Activated T-cell treated with anti-CD3 and anti-CD28 coated beads for 1 hour (primary cell): ENCODE measurements around the gene SORBS2.

Source experiments
- DNase-seq: peaks from one replicate; pipeline ENCODE4 v3.0.0-alpha.2; 2020; ENCODE audit warnings: low read depth

Gene SORBS2

GRCh38 chr4:185671066-185671465, 140.9 kb downstream of the SORBS2 start:
- DNase-seq: no peak

DNA sequence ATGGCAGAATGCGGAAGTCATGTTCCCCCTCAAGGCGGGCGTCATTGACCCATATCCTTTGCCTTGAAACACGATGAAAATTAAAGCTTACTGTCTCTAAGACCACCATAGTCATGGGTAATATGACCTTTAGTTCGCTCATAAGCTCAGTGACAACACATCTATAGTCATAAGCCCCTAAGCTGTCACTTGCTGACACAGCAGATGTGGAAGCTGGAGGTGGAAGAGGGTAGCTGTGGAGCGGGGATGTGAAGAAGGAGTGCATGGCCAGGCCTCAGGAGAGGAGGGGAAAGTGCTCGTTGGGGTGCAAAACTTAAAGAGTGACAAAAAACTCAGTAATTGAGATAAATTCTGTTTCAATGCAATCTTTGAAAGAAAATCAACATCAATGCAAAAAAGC, 142.7 kb downstream of the SORBS2 start:
- DNase-seq: no peak

DNA sequence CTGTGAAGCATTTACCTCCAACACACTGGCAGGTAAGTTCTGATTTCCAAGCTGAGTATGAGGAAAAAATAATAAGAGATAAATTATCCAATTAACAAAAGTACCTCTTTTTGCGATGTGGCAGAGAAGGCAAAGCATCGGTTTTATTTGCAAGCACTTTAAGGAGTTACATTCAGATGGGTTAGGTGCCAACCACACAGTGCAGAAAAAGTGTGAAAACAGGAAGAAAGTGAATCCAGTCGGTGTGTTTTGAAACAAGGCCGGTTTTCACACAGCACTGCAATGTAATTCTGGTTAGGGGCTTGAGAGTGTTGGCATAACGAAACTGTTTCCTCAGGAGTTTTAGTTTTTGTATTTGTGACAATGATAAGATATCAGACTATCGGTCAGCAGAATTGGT, 145.8 kb downstream of the SORBS2 start:
- no peak for DNase-seq

- no peak for DNase-seq
Observed at GRCh38 chr4:185665655-185666054, 146.3 kb downstream of the SORBS2 start.

DNA sequence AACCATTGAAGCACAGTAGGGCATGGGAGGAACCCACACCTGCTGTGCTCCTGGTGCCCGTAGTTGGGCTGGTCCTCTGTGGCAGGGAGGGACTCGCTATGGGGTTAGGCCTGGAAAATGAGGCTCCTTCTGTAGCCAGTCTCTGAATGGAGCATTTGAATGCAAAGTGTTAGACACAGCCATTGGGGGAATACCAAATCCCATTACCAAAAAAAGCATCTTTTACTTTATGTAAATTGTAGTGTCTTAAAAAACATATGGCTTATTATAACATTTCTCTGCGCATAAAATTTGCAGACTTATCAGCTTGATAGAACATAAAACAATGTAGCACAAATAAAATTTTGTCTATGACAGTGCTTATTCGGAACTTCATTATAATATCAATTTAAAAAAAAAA, 147.5 kb downstream of the SORBS2 start:
- DNase-seq: no peak

DNA sequence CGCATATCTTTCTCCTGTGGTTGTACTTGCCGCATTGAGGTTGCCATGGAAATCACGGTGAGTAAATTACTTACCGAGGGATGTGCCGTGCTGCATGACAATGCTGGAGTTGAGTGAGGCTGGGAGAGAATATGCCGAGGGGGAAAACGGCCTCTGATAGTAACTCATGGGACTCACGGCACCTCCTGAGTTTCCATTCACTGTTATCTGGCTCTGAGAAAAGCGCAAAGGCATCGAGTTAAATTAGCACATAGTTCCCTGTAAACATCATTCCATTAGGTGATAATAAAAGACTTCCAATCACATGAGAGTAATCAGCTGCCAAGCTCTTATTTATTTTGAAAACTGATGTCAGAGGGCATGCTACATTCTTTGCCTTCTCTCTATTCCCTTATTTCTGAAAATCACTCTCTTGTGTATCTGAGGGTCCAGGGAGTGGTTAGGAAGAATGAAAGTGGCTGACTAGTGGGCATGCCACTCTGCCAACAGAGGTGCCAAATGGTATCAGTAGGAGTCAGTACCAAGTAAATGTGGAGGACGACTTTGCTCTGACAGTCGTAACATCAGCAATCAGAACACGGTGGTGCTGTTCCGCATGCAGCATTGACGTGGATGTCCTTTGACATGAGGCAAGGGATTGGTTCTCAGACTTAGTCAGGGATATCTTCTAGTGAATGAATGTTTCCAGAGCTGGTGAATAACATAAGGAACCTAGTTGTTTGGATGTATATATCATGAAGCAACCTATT, 149.8 kb downstream of the SORBS2 start:
- no peak for DNase-seq

GRCh38 chr4:185660340-185660739, 151.7 kb downstream of the SORBS2 start:
- DNase-seq: no peak

DNA sequence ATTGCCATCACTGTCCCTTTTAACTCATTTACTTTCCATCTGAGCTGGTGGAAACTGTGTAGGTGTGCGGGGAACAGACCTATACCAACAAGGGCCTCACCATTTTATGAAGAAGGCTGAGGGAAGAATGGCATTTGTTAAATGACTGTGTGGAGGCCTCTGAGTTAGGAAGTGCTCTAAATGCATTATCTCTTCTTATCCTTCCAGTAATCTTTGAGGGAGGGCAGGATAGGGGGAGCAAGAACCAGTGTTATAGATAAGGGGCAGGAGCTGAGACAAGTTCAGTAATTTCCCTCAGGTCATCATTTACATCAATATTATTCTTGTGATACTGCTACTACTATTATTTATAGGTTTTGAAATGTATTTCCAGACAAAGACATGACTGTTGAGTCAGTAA, 154.3 kb downstream of the SORBS2 start:
- DNase-seq: no peak

GRCh38 chr4:185657183-185657582, 154.8 kb downstream of the SORBS2 start:
- no peak for DNase-seq

DNA sequence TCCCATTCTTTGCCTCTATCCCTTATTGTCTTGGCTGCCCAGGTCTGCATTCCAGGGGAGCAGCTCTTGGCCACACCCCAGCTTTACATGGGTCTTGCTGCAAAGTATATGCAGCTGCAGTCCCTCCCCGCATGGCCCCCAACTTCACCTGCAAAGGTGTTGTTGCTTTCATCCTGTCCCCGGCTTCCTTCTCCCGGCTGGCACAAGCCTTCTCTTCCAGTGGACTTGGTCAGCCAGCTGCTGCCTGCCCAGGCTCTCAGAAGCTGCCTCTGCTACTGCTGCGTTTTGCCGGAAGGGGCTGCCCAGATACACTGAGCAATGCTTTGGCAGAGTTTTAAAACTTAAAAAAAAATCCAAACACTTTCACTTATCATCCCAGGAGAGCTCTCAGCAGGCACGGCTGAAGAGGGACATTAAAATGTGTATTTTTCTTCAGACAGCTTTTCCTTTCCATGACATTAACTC, 155.5 kb downstream of the SORBS2 start:
- DNase-seq: no peak

- no peak for DNase-seq
Observed at GRCh38 chr4:185654965-185655554, 156.9 kb downstream of the SORBS2 start.

- DNase-seq: no peak
Observed at GRCh38 chr4:185654311-185654710, 157.7 kb downstream of the SORBS2 start.

DNA sequence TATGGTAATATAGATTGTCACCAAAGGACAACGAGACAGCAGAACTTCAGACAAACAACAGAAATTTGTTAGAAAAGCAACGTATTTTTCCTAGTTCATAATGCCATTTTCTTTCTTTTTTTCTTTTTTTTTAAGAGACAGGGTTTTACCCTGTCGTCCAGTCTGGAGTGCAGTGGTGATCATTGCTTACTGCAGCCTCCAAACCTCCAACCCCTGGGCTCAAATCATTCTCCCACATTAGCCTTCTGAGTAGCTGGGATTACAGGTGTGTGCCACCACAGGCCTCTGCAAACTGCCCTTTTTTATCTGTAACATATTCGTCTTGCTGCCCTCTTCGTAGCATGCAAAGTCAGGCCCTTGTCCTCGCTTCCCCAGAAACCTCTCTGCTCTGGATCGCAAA, 160.1 kb downstream of the SORBS2 start:
- no peak for DNase-seq

DNA sequence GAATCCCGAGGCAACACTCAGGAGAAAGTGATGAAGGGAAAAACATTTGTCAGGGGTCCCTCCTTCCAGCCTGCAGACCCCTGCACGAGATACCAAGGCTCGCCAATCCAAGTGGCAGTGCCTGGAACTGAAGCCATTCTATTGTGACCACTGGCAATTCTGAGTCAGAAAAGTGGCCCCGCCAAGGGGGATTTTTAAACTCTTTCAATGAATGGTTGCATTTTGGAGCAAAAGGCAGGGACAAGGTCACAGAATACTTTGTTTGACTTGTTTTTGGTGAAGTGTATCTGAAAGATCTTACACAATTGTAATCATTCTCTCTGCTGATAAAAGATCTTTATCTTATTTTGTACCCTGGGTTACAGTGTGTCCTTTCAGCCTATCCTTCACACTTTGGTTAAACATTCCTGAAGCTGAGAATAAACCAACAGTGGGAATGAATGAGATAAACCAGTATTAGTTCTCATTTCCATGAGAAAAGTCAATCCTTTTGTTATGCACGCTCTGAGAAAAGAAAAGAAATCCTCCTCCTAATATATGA, 160.8 kb downstream of the SORBS2 start:
- no peak for DNase-seq

- DNase-seq: no peak
Observed at GRCh38 chr4:185648631-185649030, 163.4 kb downstream of the SORBS2 start.

GRCh38 chr4:185645403-185645802, 166.6 kb downstream of the SORBS2 start:
- DNase-seq: no peak

GRCh38 chr4:185644408-185644807, 167.6 kb downstream of the SORBS2 start:
- DNase-seq: no peak

DNA sequence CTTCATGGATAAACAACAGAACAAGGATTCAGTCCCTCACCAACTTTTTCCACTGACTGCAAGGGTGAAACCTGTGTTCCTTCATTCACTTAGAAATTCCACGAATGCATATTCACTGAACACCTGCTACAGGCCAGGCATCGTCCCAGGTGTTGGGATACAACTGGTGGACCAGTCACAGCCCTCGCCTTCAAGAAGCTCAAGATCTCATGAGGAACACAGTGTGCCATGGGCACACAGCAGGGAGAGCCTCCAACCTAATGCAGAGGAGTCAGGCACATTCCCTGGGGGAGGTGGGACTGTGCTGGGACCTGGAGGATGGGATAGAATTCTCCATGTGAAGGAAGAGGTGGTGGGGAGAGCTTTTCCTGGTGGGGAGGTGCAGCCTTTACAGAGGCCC, 169.1 kb downstream of the SORBS2 start:
- no peak for DNase-seq

GRCh38 chr4:185640811-185641675, 171.0 kb downstream of the SORBS2 start:
- no peak for DNase-seq

DNA sequence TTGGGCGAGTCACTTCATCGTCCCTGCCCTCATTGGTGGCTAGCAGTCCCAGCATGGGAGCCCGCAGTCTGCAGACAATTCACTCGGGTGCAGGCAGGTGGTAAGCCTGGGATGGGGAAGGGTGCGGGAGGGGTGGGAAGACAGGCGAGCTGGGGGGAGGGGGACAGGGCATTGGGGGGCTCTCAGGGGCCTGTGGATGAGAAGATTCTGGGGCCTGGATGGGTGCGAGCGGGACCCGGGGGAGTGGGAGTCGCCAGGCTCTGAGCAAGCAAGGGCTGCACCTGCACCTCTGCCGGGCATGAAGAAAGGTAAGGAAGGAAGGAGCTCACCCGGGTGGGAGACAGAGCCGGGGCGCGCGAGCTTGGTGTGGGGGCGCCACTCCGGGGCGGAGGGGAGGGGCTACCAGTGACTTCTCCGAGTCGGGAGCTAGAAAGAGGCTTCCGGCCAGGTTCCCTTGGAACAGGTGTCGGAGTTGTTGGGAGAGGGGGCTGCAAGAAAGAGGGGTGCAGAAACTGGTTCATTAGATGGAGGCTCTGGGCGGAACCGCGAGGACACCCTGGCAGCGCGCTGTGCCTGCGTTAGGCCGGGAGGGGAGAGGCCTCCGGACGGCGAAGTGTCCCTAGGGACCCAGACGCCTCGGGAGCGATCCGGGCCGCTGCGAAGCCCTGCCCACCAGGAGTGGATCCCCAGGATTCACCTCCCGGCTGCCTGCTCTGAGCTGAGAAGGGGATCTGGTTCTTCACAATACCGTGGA, 173.3 kb downstream of the SORBS2 start:
- no peak for DNase-seq

GRCh38 chr4:185638093-185638492, 173.9 kb downstream of the SORBS2 start:
- DNase-seq: no peak
